Dermis microvascular lymphatic vessel endothelial cell (primary cell): Measurements from ENCODE around the gene UBE3D. TPM values are rescaled to one million over a fixed set of nuclear protein-coding genes. Genes with fewer than 3 reads are reported as not detected.
"Not testable (repeated sequence)": the region's sequence is repeated elsewhere in the genome, so short reads cannot be mapped to it uniquely, and the experiment has no call there.

Experiments used
- DNase-seq, 2 donors: peaks; one replicate each; pipeline versions ENCODE4 v3.0.0 to v3.0.0-alpha.2; 2010; ENCODE audit warnings: low read depth in 2 of 2
- total RNA-seq: library from RNA; depleted of rRNA; stranded (reverse); fragments of >200 nt; gene quantifications from 2 replicates; pipeline ENCODE4 v1.2.1, GENCODE V29; 2014

Gene UBE3D
- total RNA-seq, 1 donor from 2014 or later, result 2.6 TPM

DNA sequence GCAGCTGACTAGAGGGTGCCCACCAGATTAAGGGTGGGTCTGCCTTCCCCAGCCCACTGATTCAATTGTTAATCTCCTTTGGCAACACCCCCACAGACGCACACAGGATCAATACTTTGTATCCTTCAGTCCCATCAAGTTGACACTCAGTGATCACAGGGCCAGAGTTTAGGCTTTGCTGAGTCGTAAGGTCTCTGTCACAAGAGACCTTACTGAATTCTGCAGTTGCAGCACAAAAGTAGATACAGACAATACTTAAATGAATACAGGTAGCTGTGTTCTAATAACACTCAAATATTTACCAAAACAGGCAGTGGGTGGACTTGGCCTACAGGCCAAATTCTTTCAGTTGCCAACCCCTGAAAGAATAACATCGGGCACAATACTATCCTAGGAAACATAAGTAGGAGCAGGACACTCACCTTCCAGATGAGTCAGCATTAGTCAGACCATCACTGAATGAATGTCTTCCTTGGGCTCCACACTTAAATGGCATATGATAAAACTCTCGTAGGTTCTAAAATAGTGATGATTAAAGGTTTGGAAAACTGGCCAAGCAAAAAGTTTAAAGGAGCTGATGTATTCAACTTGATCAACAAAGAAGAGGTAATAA lies 190.0 kb downstream of the UBE3D start:
- DNase-seq, result peak; percentile 25 to 92

DNA sequence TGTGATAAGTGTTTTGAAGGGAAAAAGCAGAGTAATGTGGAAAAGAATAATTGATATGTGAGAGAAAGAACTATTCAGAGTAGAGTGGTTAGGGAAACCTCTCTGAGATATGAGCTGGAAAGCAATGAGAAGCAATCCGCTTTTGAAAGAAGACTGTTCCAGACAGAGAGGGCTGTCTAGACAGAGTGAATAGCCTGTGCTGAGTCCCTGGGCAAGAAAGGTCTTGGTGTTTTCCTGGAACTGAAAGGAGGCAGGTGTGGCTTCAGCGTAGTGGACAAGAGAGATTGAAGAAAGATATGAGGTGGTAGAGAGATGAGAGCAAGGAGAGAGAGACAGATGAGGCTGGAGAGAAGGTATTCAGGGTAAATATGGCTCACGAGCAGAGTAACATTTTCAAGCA lies 190.8 kb downstream of the UBE3D start:
- DNase-seq, result no peak

DNA sequence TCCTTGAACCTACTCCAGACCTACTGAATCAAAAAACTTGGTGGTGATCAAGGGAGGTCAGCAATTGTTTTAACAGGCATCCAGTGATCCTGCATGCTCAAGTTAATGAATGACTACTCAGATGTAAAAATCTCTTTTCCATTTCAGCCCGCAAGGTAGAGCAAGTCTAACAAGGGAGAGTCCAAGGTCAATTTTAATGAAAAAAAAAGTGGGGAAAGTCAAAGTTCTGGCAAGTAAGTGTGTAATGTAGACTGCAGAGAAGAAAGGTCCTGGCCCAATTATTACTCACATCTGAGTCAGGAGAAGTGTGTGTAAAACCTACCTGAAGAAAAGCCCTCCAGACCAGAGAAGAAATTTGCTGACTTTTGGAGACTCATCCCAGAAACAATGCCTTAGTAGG lies 193.5 kb downstream of the UBE3D start:
- DNase-seq, result no peak

DNA sequence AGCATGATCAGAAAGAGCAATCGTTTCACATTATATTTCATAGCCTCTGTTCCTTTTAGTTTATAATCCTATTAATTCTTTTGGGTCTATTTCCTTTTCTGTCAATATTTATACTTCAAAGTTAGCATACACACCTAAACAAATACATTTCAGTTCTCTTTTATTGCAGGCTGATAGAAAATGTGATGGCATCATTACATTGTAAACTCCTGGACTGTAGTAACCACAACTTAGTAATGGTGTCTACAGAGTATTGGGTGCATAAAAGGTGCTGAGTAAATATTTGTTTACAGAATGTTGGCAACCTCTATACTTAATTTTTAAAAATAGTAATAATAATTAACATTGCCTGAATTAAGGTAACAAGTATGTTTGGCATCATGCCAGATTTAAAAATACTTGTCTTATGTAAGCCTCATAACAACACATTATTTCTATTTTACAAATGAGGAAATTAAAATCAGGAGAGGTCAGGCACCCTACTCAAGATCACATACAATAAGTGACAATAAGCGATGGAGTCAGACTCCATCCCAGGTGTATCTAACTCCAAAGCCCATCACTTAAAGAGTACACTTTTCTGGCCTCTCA lies 195.0 kb downstream of the UBE3D start:
- no peak for DNase-seq

DNA sequence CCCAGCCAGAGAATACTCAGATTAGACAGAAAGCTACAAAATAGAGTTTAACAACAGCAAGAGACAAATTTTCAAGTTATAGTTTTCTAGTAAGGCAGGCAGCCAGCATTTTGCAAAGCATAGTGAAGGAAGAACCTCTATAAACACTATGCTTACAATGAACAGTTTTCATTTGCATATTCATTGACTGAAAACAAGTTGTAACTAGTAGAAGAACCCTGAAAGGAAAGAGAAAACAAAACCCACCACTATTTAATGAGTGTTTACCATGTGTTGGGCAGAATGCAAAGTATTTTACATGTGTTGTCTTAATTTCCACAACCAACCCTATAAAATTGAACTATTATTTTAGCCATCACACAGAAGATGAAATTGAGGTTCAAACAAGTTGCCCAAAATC lies 196.1 kb downstream of the UBE3D start:
- DNase-seq, result no peak

DNA sequence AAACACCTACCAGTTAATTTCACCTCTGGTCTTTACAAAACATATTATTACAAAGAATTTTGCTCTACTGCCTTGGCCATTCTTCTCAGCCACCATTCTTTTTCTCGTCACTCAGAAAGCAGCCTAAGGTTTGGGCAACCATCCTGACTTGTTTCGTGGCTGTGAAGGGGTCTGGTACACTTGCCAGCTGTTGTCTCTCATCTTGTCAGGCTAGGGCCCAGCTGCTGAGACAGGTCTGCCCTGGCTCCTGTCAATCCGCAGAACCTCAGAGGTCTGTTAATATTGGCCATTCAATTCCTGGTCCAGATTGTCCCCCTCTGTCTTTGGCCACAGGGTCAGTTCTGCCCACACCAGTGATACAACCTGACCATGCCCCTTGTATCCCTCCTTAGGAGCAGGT lies 197.7 kb downstream of the UBE3D start:
- DNase-seq, result no peak

DNA sequence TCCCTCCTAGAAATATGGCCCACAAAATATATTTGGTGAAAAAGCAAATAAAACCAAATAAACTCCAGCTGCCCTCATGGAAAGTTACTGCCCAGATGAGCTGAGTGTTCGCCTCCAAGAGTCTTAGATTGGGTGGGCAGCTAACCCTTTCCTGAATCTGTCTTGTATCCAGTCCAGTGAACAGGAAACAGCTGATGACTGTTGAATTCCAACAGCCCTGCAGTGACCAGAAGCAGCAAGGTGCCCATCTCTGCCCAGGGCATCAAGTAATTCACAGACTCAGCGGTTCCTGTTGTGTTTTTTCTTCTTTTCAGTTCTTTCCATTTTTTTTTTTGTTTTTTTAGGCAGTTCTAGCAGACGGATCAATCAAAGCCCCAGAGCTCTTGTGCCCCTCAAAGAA lies 199.2 kb downstream of the UBE3D start:
- DNase-seq, result peak in 1 of 2 donors; percentile 19

DNA sequence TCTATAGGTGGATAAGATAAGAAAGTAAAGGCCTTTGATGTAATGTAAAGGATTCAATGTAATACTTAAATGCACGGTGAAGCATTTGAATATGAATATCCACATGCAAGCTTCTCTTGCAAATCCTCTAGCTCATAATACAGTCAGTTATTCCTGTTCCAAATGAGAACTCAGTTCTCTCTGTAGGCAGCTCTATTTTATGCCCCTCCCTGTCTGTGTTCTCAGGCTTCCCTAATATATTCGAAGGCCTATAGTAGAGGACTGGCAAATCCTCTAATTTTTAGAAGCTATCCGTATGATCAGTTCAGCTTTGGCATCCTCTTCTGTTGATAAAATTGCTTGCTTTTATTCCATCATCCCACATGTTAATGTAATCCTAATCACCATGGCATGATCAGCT lies 200.2 kb downstream of the UBE3D start:
- no peak for DNase-seq

DNA sequence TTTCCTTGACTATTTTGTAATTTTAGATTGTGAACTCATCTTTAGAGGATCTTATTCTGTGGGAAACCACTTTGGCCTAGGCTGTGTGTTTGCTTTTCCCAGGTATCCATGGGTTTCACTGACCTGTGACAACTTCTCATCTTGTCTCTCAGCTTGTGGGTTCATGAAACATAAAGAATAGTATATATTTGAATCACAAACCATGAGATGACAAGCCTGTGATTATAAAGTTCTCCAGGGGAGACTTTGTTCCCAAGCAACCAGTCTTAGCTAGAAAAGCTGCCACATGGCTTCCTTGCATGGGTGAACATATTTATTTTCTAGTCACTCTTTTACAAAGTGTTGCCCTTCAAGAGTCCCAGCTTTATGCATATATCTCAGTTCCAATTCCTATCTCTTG lies 201.9 kb downstream of the UBE3D start:
- no peak for DNase-seq

DNA sequence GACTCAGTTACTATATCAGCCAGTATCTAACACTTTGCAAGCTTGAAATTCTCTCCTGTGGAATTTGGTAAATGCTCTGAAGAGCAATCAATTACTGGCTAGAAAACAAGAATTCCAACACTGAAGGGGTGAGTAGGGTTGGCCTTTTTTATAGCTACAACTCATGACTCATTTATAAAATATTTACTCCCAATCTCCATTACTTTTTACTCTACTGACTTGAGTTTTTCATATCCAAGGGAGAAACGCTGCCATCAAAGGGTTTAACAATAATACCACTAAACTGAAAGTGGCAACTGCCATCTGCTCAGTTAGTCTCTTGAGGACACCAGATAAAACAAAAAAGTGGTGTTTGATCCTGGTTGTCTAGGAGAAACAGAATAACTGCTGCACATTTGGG lies 203.1 kb downstream of the UBE3D start:
- DNase-seq, result peak; percentile 21 to 50

DNA sequence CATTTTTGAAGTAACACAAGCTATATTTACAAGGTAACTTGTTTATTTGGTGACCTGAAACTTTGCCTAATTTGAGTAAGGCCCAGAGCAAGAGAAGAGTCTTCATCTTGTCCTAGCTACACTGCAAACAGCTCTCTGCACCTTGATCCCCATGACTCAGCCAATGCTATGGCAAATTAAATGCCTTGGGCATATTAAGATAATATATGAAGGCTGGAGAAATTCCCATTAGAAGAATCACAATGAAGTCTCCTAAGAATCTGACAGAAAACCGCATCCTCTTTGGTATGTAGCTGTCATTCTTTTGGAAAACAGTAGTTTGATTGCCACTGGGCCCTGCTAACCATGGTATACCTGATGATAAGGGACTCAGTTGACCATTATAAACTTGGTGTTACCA lies 204.5 kb downstream of the UBE3D start:
- DNase-seq, result no peak

DNA sequence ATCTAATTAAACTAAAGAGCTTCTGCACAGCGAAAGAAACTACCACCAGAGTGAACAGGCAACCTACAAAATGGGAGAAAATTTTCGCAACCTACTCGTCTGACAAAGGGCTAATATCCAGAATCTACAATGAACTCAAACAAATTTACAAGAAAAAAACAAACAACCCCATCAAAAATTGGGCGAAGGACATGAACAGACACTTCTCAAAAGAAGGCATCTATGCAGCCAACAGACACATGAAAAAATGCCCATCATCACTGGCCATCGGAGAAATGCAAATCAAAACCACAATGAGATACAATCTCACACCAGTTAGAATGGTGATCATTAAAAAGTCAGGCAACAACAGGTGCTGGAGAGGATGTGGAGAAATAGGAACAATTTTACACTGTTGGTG lies 209.6 kb downstream of the UBE3D start:
- not testable (repeated sequence) for DNase-seq

DNA sequence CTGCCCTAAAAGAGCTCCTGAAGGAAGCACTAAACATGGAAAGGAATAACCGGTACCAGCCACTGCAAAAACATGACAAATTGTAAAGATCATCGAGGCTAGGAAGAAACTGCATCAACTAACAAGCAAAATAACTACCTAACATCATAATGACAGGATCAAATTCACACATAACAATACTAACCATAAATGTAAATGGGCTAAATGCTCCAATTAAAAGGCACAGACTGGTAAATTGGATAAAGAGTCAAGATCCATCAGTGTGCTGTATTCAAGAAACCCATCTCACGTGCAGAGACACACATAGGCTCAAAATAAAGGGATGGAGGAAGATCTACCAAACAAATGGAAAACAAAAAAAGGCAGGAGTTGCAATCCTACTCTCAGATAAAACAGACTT lies 212.7 kb downstream of the UBE3D start:
- DNase-seq, result not testable (repeated sequence)

DNA sequence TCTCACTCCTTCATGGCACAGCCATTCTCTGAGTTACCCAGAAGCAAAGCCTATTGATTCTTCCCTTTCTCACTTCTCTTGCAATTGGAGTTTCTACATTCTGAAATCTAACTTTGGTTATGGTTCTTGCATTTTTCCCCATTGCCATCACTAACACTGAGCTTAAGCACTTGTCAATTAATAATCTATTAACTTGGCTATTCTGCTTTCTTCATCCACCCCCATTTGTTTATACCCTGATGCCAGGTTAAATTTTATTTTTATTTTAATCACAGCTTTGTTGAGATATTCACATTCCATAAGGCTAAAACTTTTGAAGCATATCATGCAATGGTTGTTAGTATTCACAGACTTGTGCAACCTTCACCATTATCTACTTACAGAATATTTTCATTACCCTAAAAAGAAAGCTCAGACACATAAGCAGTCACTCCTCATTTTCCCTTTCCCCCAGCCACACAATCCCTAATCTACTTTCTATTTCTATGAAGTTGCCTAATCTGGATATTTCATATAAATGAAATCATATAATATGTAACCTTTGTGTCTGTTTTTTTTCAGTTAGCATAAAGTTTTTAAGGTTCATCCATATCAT lies 222.3 kb downstream of the UBE3D start:
- no peak for DNase-seq

DNA sequence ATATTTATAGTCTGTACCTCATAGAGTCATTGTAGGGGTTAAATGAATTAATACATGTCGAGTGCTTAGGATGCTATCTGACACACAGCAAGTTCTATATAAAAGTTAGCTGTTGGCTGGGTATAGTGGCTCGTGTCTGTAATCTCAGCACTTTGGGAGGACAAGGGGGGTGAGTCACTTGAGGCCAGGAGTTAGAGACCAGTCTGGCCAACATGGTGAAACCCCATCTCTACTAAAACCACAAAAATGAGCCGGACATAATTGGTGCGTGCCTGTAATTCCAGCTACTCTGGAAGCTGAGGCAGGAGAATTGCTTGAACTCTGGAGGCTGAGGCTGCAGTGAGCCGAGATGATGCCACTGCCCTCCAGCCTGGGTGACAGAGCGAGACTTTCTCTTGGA lies 222.9 kb downstream of the UBE3D start:
- DNase-seq, result no peak

Other genes with a start within 250 kb of the UBE3D start
- 13.0 and 16.2 TPM in 2 replicates for gene DOP1A, start 1.8 kb upstream of the UBE3D start, total RNA-seq
- gene PGM3, start 127.4 kb upstream of the UBE3D start, total RNA-seq, result 57.6 and 77.8 TPM in 2 replicates
- 2.4 and 3.2 TPM in 2 replicates for gene RWDD2A, start 127.5 kb upstream of the UBE3D start, total RNA-seq